H9 (cell line): Measurements from ENCODE around the gene ECHDC1. TPM values are rescaled to one million over a fixed set of nuclear protein-coding genes. Genes with fewer than 3 reads are reported as not detected.

Experiments
- DNase-seq: peaks from one replicate; pipeline ENCODE4 v3.0.0-alpha.2; 2017
- H2AFZ ChIP-seq: one replicate; pipeline ENCODE4 v1.6.1; 2013; ENCODE audit warnings: mild to moderate bottlenecking, low read length, control low read depth, moderate library complexity
- H2AK5ac ChIP-seq: 2 replicates; pipeline ENCODE4 v1.6.1; 2013; ENCODE audit warnings: low read length, control low read depth, mixed read lengths; ENCODE audit not compliant: insufficient read length
- H2BK120ac ChIP-seq: one replicate; pipeline ENCODE4 v1.6.1; 2013; ENCODE audit warnings: low read depth, mild to moderate bottlenecking, low read length, control low read depth, inconsistent platforms; ENCODE audit not compliant: poor library complexity, severe bottlenecking
- H2BK12ac ChIP-seq: 2 replicates; pipeline ENCODE4 v1.6.1; 2013; ENCODE audit warnings: low read length, control low read depth, mixed read lengths, low read depth; ENCODE audit not compliant: insufficient read length
- H2BK15ac ChIP-seq: 2 replicates; pipeline ENCODE4 v1.6.1; 2013; ENCODE audit warnings: low read depth, low read length, control low read depth
- H2BK20ac ChIP-seq: one replicate; pipeline ENCODE4 v1.6.1; 2013; ENCODE audit warnings: low read depth, mild to moderate bottlenecking, low read length, control low read depth, inconsistent platforms; ENCODE audit not compliant: poor library complexity, severe bottlenecking
- H2BK5ac ChIP-seq: 2 replicates; pipeline ENCODE4 v1.6.1; 2013; ENCODE audit warnings: low read length, control low read depth, mixed read lengths; ENCODE audit not compliant: insufficient read length
- H3K14ac ChIP-seq: 2 replicates; pipeline ENCODE4 v1.6.1; 2013; ENCODE audit warnings: low read length, control low read depth; ENCODE audit not compliant: insufficient read depth
- H3K18ac ChIP-seq: 2 replicates; pipeline ENCODE4 v1.6.1; 2013; ENCODE audit warnings: low read depth, mild to moderate bottlenecking, mixed read lengths, low read length, control low read depth; ENCODE audit not compliant: insufficient read length
- H3K23ac ChIP-seq: 2 replicates; pipeline ENCODE4 v1.6.1; 2013; ENCODE audit warnings: low read length, control low read depth, mixed read lengths, low read depth; ENCODE audit not compliant: insufficient read length
- H3K23me2 ChIP-seq: 2 replicates; pipeline ENCODE4 v1.6.1; 2013; ENCODE audit warnings: low read depth, mild to moderate bottlenecking, mixed read lengths, low read length, control low read depth; ENCODE audit not compliant: insufficient read length, poor library complexity, severe bottlenecking
- H3K27ac ChIP-seq: 2 replicates; pipeline ENCODE4 v1.5.1; 2013; ENCODE audit warnings: low read length, control low read depth, mixed read lengths, low read depth; ENCODE audit not compliant: insufficient read length
- H3K27me3 ChIP-seq: 2 replicates; pipeline ENCODE4 v1.6.1; 2013; ENCODE audit warnings: low read length, control low read depth, inconsistent platforms; ENCODE audit not compliant: insufficient read depth
- H3K4ac ChIP-seq: 2 replicates; pipeline ENCODE4 v1.6.1; 2013; ENCODE audit warnings: low read depth, mild to moderate bottlenecking, control low read depth, inconsistent platforms, low read length, moderate library complexity
- H3K4me1 ChIP-seq: 2 replicates; pipeline ENCODE4 v1.6.1; 2013; ENCODE audit warnings: low read length, control low read depth, inconsistent platforms; ENCODE audit not compliant: insufficient read depth
- H3K4me2 ChIP-seq: 2 replicates; pipeline ENCODE4 v1.6.1; 2013; ENCODE audit warnings: low read length, control low read depth, mixed read lengths; ENCODE audit not compliant: insufficient read length, insufficient read depth
- H3K56ac ChIP-seq: 2 replicates; pipeline ENCODE4 v1.6.1; 2013; ENCODE audit warnings: low read depth, mild to moderate bottlenecking, mixed read lengths, low read length, control low read depth; ENCODE audit not compliant: insufficient read length
- H3K79me1 ChIP-seq: 2 replicates; pipeline ENCODE4 v1.6.1; 2013; ENCODE audit warnings: low read depth, mild to moderate bottlenecking, moderate library complexity, low read length, control low read depth, inconsistent platforms; ENCODE audit not compliant: insufficient read depth, poor library complexity, severe bottlenecking
- H3K79me2 ChIP-seq: 2 replicates; pipeline ENCODE4 v1.6.1; 2013; ENCODE audit warnings: low read length, control low read depth, inconsistent platforms; ENCODE audit not compliant: insufficient read depth
- H3K9ac ChIP-seq: 2 replicates; pipeline ENCODE4 v1.6.1; 2013; ENCODE audit warnings: low read length, control low read depth, mixed read lengths; ENCODE audit not compliant: insufficient read length; ENCODE audit errors: extremely low read depth
- H3K9me3 ChIP-seq: one replicate; pipeline ENCODE4 v1.6.1; 2013; ENCODE audit warnings: low read depth, low read length, inconsistent platforms; ENCODE audit not compliant: control insufficient read depth
- H3T11ph ChIP-seq: one replicate; pipeline ENCODE4 v1.6.1; 2013; ENCODE audit warnings: mild to moderate bottlenecking, low read length, control low read depth, inconsistent platforms
- H4K20me1 ChIP-seq: one replicate; pipeline ENCODE4 v1.6.1; 2013; ENCODE audit not compliant: control insufficient read depth, insufficient read length, insufficient read depth
- H4K5ac ChIP-seq: 2 replicates; pipeline ENCODE4 v1.6.1; 2013; ENCODE audit warnings: low read depth, mild to moderate bottlenecking, mixed read lengths, low read length, control low read depth; ENCODE audit not compliant: insufficient read length
- H4K8ac ChIP-seq: replicated peaks from 2 replicates; pipeline ENCODE4 v1.6.1; 2013; ENCODE audit warnings: low read length, control low read depth, mixed read lengths, low read depth; ENCODE audit not compliant: insufficient read length
- H4K91ac ChIP-seq: 2 replicates; pipeline ENCODE4 v1.6.1; 2013; ENCODE audit warnings: low read depth, mild to moderate bottlenecking, moderate library complexity, mixed read lengths, low read length, control low read depth; ENCODE audit not compliant: insufficient read length
- H3K27ac Mint-ChIP-seq, 3 experiments: 2 replicates in 2 of 3; 3 replicates in 1 of 3; pipeline ENCODE4 v1.8.0; 2020 to 2021; ENCODE audit warnings: mixed read lengths in 3 of 3, mild to moderate bottlenecking in 1 of 3, moderate library complexity in 1 of 3
- H3K27me3 Mint-ChIP-seq: 2 replicates; pipeline ENCODE4 v1.8.0; 2021; ENCODE audit warnings: low read depth, mild to moderate bottlenecking, moderate library complexity, mixed read lengths
- H3K36me3 Mint-ChIP-seq, 3 experiments: 2 replicates in 2 of 3; 3 replicates in 1 of 3; pipeline ENCODE4 v1.8.0; 2020 to 2021; ENCODE audit warnings: low read depth in 3 of 3, mixed read lengths in 3 of 3; ENCODE audit not compliant: insufficient read depth in 1 of 3
- H3K4me1 Mint-ChIP-seq, 2 experiments: 2 replicates each; pipeline ENCODE4 v1.8.0; 2020; ENCODE audit warnings: mixed read lengths in 2 of 2
- H3K4me3 Mint-ChIP-seq, 2 experiments: 2 replicates in 1 of 2; 3 replicates in 1 of 2; pipeline ENCODE4 v1.8.0; 2020 to 2021; ENCODE audit warnings: mild to moderate bottlenecking in 2 of 2, mixed read lengths in 2 of 2, moderate library complexity in 1 of 2
- H3K9me3 Mint-ChIP-seq, 2 experiments: 2 replicates in 1 of 2; 3 replicates in 1 of 2; pipeline ENCODE4 v1.8.0; 2020; ENCODE audit warnings: mild to moderate bottlenecking in 2 of 2, mixed read lengths in 2 of 2, moderate library complexity in 1 of 2
- CTCF ChIP-seq: fragments of 200-600 bp; sonication (generic); conservative IDR thresholded peaks from 3 replicates; pipeline ENCODE4 v1.8.0; 2021; ENCODE audit warnings: antibody characterized with exemption, mild to moderate bottlenecking
- WGBS: extraction: QIAGEN DNeasy Blood & Tissue Kit; methylation state at CpG from one replicate; pipeline ENCODE4 v1.1.7; 2013; ENCODE audit warnings: missing lambda C conversion rate, low lambda C conversion rate, mixed read lengths; ENCODE audit not compliant: insufficient read length; ENCODE audit errors: extremely low coverage; 5-methylcytosine and 5-hydroxymethylcytosine counted together
- total RNA-seq: library from RNA; stranded (reverse); gene quantifications from 2 replicates; pipeline ENCODE4 v1.2.1, GENCODE V29; 2021

ECHDC1 gene
- total RNA-seq, 1 experiment from 2014 or later = 47.8 TPM

- TF ChIP-seq CTCF = no peak
- H3K56ac ChIP-seq = no peak overlapping the region
- no peak overlapping the region for H3K18ac ChIP-seq
- Mint-ChIP-seq H3K27ac (no peak overlapping the region), H3K36me3 (peaks cover 0 to 2% (median 0%) of the 10 kb centered on the region in 3 experiments; a peak in 2 of 7 replicates), H3K4me3 (no peak overlapping the region), H3K27me3 (peaks cover 4% of the 10 kb centered on the region; the same call in 1 of the 2 replicates), H3K4me1 (peaks cover 10 to 16% of the 10 kb centered on the region in 2 experiments), H3K9me3 (no peaks in the 10 kb centered on the region; a peak in 1 of 5 replicates)
- H3K27ac ChIP-seq = no peak overlapping the region
- no peaks in the 10 kb centered on the region for H3K79me1 ChIP-seq
- no peak overlapping the region for H4K8ac ChIP-seq
- H2BK20ac ChIP-seq = no peak overlapping the region
- no peak overlapping the region for H2AK5ac ChIP-seq
- H3K23me2 ChIP-seq = peaks cover 10% of the 10 kb centered on the region
- no peaks in the 10 kb centered on the region for H4K20me1 ChIP-seq
- H3K27me3 ChIP-seq = no peaks in the 10 kb centered on the region
- no CpG with 5 or more reads among the region's 4 CpGs for WGBS
- no peak overlapping the region for H3K9ac ChIP-seq
- H3K4ac ChIP-seq = no peak overlapping the region
- no peak overlapping the region for H2BK120ac ChIP-seq
- H2BK5ac ChIP-seq = no peak overlapping the region
- H3K4me1 ChIP-seq = no peaks in the 10 kb centered on the region
- no peak overlapping the region for H3K14ac ChIP-seq
- H3K79me2 ChIP-seq = peaks cover 9% of the 10 kb centered on the region; the same call in 1 of the 2 replicates
- H4K91ac ChIP-seq = no peak overlapping the region
- no peak overlapping the region for H2BK15ac ChIP-seq
- no peaks in the 10 kb centered on the region for H3K9me3 ChIP-seq
- no peak overlapping the region for H3T11ph ChIP-seq
- H3K4me2 ChIP-seq = no peak overlapping the region
- no peak overlapping the region for H2AFZ ChIP-seq
- no peak overlapping the region for H2BK12ac ChIP-seq
- H3K23ac ChIP-seq = no peak overlapping the region
- H4K5ac ChIP-seq = no peak overlapping the region
- no peak for DNase-seq
These were observed 79.9 kb downstream of the ECHDC1 start for GRCh38 chr6:127263481-127263880.
